ENCODE data around the gene PTRH1. TPM values are rescaled to one million over a fixed set of nuclear protein-coding genes. Genes with fewer than 3 reads are reported as not detected.

Gene PTRH1
- total and polyA plus RNA-seq, 2 of the 13 experiments (the other 11 are each of a cell fraction or from before 2014, with no cell fraction given), result 4.0 to 10.4 TPM

DNA sequence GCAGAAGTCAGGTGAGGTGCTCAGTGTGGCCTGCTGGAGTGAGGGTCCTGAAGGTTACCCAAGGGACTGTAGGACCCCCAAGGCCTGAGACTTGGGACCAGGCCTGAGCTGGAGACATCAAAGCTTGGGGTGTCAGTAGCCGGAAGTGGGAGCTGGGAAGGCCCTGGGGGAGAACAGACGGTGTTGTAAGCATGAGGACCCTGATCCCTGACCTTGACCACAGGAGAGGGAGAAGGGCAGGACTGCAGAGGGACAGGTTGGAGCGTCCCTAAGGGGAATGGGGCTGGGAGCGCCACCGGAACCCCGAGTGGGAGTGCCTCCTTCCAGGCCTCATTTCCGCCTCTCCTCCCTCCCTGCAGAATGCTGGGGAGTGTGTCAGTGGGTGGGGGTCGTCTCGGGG lies 949 bp upstream of the PTRH1 start (continued):
- TF ChIP-seq, protein P1, sequence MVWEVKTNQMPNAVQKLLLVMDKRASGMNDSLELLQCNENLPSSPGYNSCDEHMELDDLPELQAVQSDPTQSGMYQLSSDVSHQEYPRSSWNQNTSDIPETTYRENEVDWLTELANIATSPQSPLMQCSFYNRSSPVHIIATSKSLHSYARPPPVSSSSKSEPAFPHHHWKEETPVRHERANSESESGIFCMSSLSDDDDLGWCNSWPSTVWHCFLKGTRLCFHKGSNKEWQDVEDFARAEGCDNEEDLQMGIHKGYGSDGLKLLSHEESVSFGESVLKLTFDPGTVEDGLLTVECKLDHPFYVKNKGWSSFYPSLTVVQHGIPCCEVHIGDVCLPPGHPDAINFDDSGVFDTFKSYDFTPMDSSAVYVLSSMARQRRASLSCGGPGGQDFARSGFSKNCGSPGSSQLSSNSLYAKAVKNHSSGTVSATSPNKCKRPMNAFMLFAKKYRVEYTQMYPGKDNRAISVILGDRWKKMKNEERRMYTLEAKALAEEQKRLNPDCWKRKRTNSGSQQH (CRISPR knock-in tag; IDR thresholded peaks at IDR 0.05; ENCODE audit: low read depth), result no peak
- TF ChIP-seq RFX1 (IDR thresholded peaks at IDR 0.05) (no peak), ZNF225 (CRISPR knock-in tag; IDR thresholded peaks at IDR 0.05) (no peak), ERF (CRISPR knock-in tag; IDR thresholded peaks at IDR 0.05) (no peak), MED1 (CRISPR knock-in tag; IDR thresholded peaks at IDR 0.05) (no peak), SMAD9 (CRISPR knock-in tag; IDR thresholded peaks at IDR 0.05) (no peak), ZNF326 (CRISPR knock-in tag; IDR thresholded peaks at IDR 0.05; ENCODE audit: borderline replicate concordance) (no peak), RARA (CRISPR knock-in tag; IDR thresholded peaks at IDR 0.05) (peak; percentile 50), U2AF2 (IDR thresholded peaks at IDR 0.05; ENCODE audit: low read depth, low read length) (no peak), ELF1 (CRISPR knock-in tag; IDR thresholded peaks at IDR 0.05) (peak; percentile 71; the same call in 1 of the 2 replicates), ZNF335 (CRISPR knock-in tag; IDR thresholded peaks at IDR 0.05) (no peak), ZNF260 (CRISPR knock-in tag; IDR thresholded peaks at IDR 0.05; ENCODE audit: borderline replicate concordance, low read depth) (no peak), ZNF350 (CRISPR knock-in tag; IDR thresholded peaks at IDR 0.05; ENCODE audit: borderline replicate concordance, low read depth) (0 out of 2 replicates have a peak, but pooled peaks have one; percentile 19)
- TF ChIP-seq, protein P2, sequence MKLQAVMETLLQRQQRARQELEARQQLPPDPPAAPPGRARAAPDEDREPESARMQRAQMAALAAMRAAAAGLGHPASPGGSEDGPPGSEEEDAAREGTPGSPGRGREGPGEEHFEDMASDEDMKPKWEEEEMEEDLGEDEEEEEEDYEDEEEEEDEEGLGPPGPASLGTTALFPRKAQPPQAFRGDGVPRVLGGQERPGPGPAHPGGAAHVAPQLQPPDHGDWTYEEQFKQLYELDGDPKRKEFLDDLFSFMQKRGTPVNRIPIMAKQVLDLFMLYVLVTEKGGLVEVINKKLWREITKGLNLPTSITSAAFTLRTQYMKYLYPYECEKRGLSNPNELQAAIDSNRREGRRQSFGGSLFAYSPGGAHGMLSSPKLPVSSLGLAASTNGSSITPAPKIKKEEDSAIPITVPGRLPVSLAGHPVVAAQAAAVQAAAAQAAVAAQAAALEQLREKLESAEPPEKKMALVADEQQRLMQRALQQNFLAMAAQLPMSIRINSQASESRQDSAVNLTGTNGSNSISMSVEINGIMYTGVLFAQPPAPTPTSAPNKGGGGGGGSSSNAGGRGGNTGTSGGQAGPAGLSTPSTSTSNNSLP (IDR thresholded peaks at IDR 0.05; ENCODE audit: low read depth, low read length), result no peak
- TF ChIP-seq, protein P3, sequence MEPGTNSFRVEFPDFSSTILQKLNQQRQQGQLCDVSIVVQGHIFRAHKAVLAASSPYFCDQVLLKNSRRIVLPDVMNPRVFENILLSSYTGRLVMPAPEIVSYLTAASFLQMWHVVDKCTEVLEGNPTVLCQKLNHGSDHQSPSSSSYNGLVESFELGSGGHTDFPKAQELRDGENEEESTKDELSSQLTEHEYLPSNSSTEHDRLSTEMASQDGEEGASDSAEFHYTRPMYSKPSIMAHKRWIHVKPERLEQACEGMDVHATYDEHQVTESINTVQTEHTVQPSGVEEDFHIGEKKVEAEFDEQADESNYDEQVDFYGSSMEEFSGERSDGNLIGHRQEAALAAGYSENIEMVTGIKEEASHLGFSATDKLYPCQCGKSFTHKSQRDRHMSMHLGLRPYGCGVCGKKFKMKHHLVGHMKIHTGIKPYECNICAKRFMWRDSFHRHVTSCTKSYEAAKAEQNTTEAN (CRISPR knock-in tag; conservative IDR thresholded peaks at IDR 0.05), result no peak
- TF ChIP-seq, protein P4, sequence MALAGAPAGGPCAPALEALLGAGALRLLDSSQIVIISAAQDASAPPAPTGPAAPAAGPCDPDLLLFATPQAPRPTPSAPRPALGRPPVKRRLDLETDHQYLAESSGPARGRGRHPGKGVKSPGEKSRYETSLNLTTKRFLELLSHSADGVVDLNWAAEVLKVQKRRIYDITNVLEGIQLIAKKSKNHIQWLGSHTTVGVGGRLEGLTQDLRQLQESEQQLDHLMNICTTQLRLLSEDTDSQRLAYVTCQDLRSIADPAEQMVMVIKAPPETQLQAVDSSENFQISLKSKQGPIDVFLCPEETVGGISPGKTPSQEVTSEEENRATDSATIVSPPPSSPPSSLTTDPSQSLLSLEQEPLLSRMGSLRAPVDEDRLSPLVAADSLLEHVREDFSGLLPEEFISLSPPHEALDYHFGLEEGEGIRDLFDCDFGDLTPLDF (CRISPR knock-in tag; IDR thresholded peaks at IDR 0.05), result no peak
